ENCODE results near the gene B4GALNT2.
"Not testable (repeated sequence)": the region's sequence is repeated elsewhere in the genome, so short reads cannot be mapped to it uniquely, and the experiment has no call there.

B4GALNT2 gene

DNA sequence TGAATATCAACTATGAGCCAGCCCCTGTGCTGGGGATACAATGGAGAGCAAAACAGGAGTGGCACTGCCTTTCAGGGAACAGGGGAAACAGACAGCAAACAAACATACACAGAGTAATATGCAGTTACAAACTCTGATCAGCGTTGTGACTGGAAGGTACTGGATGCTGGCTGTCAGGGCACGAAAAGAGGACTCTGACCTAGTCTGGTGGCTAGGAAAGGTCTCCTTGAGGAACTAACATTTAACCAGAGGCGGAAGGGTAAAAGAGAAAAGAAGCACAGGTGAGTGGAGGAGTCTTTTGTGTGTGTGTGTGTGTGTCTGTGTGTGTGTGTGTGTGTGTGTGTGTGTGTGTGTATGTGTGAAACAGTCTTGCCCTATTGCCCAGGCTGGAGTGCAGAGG lies 12.4 kb upstream of the B4GALNT2 start:
- TF ChIP-seq CTCF (IDR thresholded peaks at IDR 0.05; ENCODE audit: borderline replicate concordance, control extremely low read depth, extremely low read depth, insufficient read depth, missing control alignments): no peak
- no peak for DNase-seq (ENCODE audit: low spot score)
- in situ Hi-C loops (cut with MboI; ENCODE audit: low sequenced_read_pairs, unreplicated experiment): no loop called here

GRCh38 chr17:49121696-49122292 lies 10.8 kb upstream of the B4GALNT2 start:
- no peak for TF ChIP-seq CTCF (IDR thresholded peaks at IDR 0.05; ENCODE audit: borderline replicate concordance, control extremely low read depth, extremely low read depth, insufficient read depth, missing control alignments)

DNA sequence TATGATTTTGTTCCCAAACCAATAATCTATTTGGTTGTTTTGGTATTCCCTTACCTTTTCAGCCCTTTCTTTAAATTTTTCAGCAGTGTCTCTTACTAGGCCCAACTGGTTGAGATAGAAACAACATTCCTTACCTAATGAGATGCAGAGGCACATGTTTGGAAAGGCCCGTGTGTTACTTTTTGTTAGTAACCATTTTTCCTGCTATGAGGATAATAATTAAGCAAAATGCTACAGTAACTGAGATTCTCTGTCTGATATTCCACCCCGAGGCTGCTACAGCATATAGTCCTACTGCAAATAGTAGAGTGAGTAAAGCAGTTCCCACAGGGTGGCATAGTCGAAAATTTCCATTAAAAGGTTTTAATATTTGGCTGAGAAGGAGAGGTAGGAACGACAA lies 10.0 kb upstream of the B4GALNT2 start:
- no peak for TF ChIP-seq CTCF (IDR thresholded peaks at IDR 0.05; ENCODE audit: borderline replicate concordance, control extremely low read depth, extremely low read depth, insufficient read depth, missing control alignments)
- in situ Hi-C loops (cut with MboI; ENCODE audit: low sequenced_read_pairs, unreplicated experiment): no loop called here

More at GRCh38 chr17:49121696-49122292, 10.8 kb upstream of the B4GALNT2 start:
- no peak for DNase-seq (ENCODE audit: low spot score)
- in situ Hi-C loops (cut with MboI; ENCODE audit: low sequenced_read_pairs, unreplicated experiment): no loop called here

DNA sequence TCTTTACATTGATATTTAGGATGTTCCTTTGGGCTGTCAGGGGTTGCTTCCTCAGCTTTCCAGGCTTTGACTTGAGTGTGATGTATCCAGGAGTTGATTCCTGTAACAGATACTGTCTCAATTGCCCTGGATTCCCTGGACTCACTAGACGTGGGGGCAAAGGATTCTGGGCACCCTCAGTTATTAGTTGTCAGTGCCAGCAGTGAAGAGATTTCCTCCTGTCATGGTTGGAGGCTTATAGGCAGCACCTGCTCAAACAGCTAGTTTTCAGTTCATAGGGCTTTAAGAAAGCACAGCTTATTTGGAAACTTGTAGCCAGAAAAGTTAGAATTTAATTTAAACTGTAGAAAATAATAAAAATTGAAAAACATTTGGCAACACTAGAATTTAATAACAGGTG lies 9.5 kb upstream of the B4GALNT2 start:
- in situ Hi-C loops (cut with MboI; ENCODE audit: low sequenced_read_pairs, unreplicated experiment): no loop called here
- DNase-seq (ENCODE audit: low spot score): no peak
- no peak for TF ChIP-seq CTCF (IDR thresholded peaks at IDR 0.05; ENCODE audit: borderline replicate concordance, control extremely low read depth, extremely low read depth, insufficient read depth, missing control alignments)

More for the DNA sequence above, 10.0 kb upstream of the B4GALNT2 start:
- no peak for DNase-seq (ENCODE audit: low spot score)

DNA sequence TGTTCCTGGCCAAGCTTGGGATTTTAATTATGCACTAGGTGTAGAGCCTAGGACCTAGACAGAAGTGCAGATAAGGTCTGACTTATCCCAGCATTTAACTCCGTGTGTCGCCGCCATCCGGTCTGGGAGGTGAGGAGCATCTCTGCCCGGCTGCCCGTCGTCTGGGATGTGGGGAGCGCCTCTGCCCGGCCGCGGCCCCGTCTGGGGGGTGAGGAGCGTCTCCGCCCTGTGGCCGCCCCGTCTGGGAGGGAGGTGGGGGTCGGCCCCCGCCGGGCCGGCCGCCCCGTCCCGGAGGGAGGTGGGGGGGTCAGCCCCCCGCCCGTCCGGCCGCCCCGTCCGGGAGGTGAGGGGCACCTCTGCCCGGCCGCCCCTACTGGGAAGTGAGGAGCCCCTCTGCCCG lies 7.1 kb upstream of the B4GALNT2 start:
- no peak for TF ChIP-seq CTCF (IDR thresholded peaks at IDR 0.05; ENCODE audit: borderline replicate concordance, control extremely low read depth, extremely low read depth, insufficient read depth, missing control alignments)
- in situ Hi-C loops (cut with MboI; ENCODE audit: low sequenced_read_pairs, unreplicated experiment): no loop called here
- DNase-seq (ENCODE audit: low spot score): no peak

DNA sequence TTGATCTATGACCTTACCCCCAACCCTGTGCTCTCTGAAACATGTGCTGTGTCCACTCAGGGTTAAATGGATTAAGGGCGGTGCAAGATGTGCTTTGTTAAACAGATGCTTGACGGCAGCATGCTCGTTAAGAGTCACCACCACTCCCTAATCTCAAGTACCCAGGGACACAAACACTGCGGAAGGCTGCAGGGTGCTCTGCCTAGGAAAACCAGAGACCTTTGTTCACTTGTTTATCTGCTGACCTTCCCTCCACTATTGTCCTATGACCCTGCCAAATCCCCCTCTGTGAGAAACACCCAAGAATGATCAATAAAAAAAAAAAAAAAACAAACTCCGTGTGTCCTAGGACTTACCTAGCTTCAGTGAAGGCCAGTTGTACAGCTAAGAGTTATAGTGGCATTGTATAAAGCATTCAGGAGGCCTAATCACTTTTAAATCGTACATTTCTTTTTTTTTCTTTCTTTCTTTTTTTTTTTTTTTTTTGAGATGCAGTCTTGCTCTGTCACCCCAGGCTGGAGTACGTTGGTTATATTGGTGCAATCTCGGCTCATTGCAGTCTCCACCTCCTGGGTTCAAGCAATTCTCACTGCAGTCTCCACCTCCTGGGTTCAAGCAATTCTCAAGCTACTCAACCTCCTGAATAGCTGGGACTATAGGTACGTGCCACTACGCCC lies 6.2 kb upstream of the B4GALNT2 start:
- DNase-seq (ENCODE audit: low spot score); in situ Hi-C loops (cut with MboI; ENCODE audit: low sequenced_read_pairs, unreplicated experiment): not testable (repeated sequence)

DNA sequence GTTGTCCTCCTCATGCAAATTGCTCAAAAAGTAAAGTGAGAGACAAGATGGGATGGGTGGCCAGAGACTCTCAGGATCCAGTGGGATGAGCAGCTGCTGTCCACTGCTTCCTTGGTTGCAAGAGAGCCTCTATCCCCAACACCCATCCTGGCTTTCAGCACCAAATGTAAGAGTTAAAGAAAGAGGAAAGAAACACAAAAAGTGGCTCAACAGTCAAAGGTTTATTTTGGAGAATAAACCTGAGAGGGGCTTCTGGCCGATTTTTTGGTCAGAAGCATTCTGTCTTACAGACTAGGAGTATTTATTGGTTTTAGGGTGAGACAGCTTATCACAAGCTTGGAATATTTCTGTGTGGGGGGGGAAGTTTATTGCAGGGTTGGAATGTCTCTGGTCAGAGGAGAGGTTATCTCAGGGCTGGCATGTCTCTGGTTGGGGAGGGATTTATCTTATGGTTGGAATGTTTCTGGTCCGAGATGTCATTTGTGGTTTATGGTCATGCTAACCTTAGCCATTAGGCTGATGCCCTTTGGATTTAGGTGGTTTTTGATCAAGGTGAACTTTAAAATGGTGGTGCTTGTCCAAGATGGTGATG lies 3.1 kb upstream of the B4GALNT2 start:
- in situ Hi-C loops (cut with MboI; ENCODE audit: low sequenced_read_pairs, unreplicated experiment); DNase-seq (ENCODE audit: low spot score): not testable (repeated sequence)

All from GM13976 (cell line).